ENCODE data around the gene CRTAC1.

The CRTAC1 gene

GRCh38 chr10:97969538-97970079 lies 60.8 kb downstream of the CRTAC1 start:
- in situ Hi-C loops (cut with MboI; ENCODE audit: low pct_unique_long_range_greater_than_20kb, low sequenced_read_pairs, unreplicated experiment) = no loop called here
- no peak for DNase-seq (ENCODE audit: low spot score)
- TF ChIP-seq, protein P1, sequence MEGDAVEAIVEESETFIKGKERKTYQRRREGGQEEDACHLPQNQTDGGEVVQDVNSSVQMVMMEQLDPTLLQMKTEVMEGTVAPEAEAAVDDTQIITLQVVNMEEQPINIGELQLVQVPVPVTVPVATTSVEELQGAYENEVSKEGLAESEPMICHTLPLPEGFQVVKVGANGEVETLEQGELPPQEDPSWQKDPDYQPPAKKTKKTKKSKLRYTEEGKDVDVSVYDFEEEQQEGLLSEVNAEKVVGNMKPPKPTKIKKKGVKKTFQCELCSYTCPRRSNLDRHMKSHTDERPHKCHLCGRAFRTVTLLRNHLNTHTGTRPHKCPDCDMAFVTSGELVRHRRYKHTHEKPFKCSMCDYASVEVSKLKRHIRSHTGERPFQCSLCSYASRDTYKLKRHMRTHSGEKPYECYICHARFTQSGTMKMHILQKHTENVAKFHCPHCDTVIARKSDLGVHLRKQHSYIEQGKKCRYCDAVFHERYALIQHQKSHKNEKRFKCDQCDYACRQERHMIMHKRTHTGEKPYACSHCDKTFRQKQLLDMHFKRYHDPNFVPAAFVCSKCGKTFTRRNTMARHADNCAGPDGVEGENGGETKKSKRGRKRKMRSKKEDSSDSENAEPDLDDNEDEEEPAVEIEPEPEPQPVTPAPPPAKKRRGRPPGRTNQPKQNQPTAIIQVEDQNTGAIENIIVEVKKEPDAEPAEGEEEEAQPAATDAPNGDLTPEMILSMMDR (IDR thresholded peaks at IDR 0.05; ENCODE audit: extremely low read depth, insufficient read depth, missing control alignments) = no peak

GRCh38 chr10:97964748-97965147 lies 65.7 kb downstream of the CRTAC1 start:
- TF ChIP-seq, protein P1 (IDR thresholded peaks at IDR 0.05; ENCODE audit: extremely low read depth, insufficient read depth, missing control alignments) = no peak
- in situ Hi-C loops (cut with MboI; ENCODE audit: low pct_unique_long_range_greater_than_20kb, low sequenced_read_pairs, unreplicated experiment) = no loop called here

GRCh38 chr10:97961945-97962344 lies 68.5 kb downstream of the CRTAC1 start:
- TF ChIP-seq, protein P1 (IDR thresholded peaks at IDR 0.05; ENCODE audit: extremely low read depth, insufficient read depth, missing control alignments) = no peak
- in situ Hi-C loops (cut with MboI; ENCODE audit: low pct_unique_long_range_greater_than_20kb, low sequenced_read_pairs, unreplicated experiment) = no loop called here
- no peak for DNase-seq (ENCODE audit: low spot score)

More at GRCh38 chr10:97964748-97965147, 65.7 kb downstream of the CRTAC1 start:
- DNase-seq (ENCODE audit: low spot score) = no peak

DNA sequence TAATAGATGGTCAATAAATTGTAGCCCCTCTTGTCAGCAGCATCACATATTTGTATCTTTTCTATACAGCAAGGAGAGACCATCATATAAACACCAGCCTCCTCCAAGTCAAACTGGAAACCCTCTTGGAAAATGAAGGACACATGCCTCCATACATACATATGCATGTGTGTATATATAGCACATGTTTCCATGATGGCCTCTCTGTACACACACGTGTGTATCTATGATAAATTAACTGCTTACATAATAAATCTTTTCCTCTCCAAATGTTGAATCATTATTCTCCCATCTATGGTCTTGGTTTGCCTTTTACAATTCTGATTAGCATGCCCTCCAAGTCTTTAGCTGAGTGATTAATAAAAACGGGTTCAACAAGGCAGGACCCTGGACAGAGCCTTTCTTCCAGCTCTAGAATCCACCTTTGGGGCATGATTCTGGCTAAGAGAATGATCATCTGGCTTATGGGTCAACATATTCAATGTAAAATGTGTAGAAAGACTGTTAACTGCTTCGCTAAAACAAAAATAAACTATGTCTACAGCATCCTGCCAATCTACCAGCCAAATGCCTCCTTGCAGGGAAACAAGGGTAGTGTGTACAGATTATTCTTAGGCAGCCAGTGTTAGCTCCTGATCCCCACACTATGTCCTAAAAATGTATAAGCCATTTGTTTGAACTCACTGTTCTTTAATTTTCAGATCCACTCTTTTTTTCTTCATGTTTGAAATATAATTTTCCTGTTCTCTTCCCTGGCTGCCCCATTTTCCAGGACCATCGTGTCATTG lies 70.0 kb downstream of the CRTAC1 start:
- DNase-seq (ENCODE audit: low spot score) = no peak
- TF ChIP-seq, protein P1 (IDR thresholded peaks at IDR 0.05; ENCODE audit: extremely low read depth, insufficient read depth, missing control alignments) = no peak
- in situ Hi-C loops (cut with MboI; ENCODE audit: low pct_unique_long_range_greater_than_20kb, low sequenced_read_pairs, unreplicated experiment) = no loop called here

- in situ Hi-C loops (cut with MboI; ENCODE audit: low pct_unique_long_range_greater_than_20kb, low sequenced_read_pairs, unreplicated experiment) = no loop called here
- TF ChIP-seq, protein P1 (IDR thresholded peaks at IDR 0.05; ENCODE audit: extremely low read depth, insufficient read depth, missing control alignments) = no peak
- no peak for DNase-seq (ENCODE audit: low spot score)
Observed at GRCh38 chr10:97949462-97949861, 81.0 kb downstream of the CRTAC1 start.

DNA sequence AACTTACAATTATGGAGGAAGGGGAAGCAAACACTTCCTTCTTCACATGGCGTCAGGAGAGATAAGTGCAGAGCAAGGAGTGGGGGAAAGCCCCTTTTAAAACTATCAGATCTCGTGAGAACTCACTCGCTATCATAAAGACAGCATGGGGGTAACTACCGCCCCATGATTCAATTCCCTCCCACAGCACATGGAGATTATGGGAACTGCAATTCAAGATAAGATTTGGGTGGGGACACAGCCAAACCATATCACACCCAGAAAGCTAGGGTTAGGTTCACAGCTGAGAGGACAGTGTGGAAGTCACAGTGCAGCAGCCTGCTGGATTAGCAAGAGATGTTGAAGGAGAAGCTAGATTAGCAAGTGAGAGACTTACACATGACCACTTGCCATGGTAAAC lies 81.6 kb downstream of the CRTAC1 start:
- DNase-seq (ENCODE audit: low spot score) = no peak
- TF ChIP-seq, protein P1 (IDR thresholded peaks at IDR 0.05; ENCODE audit: extremely low read depth, insufficient read depth, missing control alignments) = no peak
- in situ Hi-C loops (cut with MboI; ENCODE audit: low pct_unique_long_range_greater_than_20kb, low sequenced_read_pairs, unreplicated experiment) = no loop called here
